Suprapubic skin (tissue), 4 donors: ENCODE measurements around the gene DUS4L.

ENCODE experiments used
- CTCF ChIP-seq, 2 donors: fragments of 200-600 bp in 1 of 2; fragments of 450-650 bp in 1 of 2; sonication (generic) in 1 of 2; IDR thresholded peaks; one replicate each; pipeline ENCODE4 v1.5.1; 2016 to 2019; ENCODE audit warnings: antibody characterized with exemption in 2 of 2, mild to moderate bottlenecking in 1 of 2, moderate library complexity in 1 of 2
- EP300 ChIP-seq: sonication (generic); formaldehyde crosslinking; IDR thresholded peaks from one replicate; pipeline ENCODE4 v1.6.1; 2017; ENCODE audit warnings: antibody characterized with exemption
- POLR2A ChIP-seq, 2 donors: fragments of 450-650 bp; IDR thresholded peaks; one replicate each; pipeline ENCODE4 v1.6.1; 2017; ENCODE audit warnings: antibody characterized with exemption in 2 of 2, mild to moderate bottlenecking in 2 of 2, moderate library complexity in 2 of 2
- POLR2AphosphoS5 ChIP-seq, 3 donors: sonication (generic); formaldehyde crosslinking; IDR thresholded peaks; one replicate each; pipeline ENCODE4 v1.6.1; 2017; ENCODE audit warnings: antibody characterized with exemption in 3 of 3

DNA sequence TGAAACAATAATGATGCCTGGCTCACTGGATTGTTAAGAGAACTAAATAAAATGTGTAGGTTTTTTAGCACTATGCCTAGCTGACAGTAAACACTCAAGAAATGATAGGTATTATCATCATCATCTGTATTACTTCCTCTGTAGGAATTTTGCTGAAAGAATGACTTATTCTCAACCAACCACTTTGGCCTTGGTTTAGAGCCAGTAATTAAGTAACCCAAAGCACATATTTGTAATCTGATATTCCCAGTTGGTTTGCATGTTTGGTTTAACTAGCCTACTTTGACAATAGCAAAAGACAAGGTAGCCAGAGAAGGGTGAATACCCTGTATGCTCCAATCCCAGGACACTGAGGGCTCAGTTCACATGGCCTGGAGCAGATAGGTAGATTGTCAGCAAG, 50.7 kb downstream of the DUS4L start:
- TF ChIP-seq CTCF (IDR thresholded peaks at IDR 0.05), result no peak
- no peak for TF ChIP-seq POLR2AphosphoS5 (IDR thresholded peaks at IDR 0.05)
- no peak for TF ChIP-seq POLR2A (IDR thresholded peaks at IDR 0.05)
- no peak for TF ChIP-seq EP300
